IPS DF 6.9 (cell line): Measurements from ENCODE around the gene ESYT1.
"Not testable (repeated sequence)": the region's sequence is repeated elsewhere in the genome, so short reads cannot be mapped to it uniquely, and the experiment has no call there.

Source experiments
- DNase-seq: peaks from one replicate; pipeline ENCODE4 v3.0.0-alpha.2; 2013; ENCODE audit warnings: low read depth, low spot score
- H3K27ac ChIP-seq: one replicate; pipeline ENCODE4 v1.5.1; 2013; ENCODE audit warnings: low read length, control low read depth
- H3K27me3 ChIP-seq: 2 replicates; pipeline ENCODE4 v1.6.1; 2013; ENCODE audit warnings: mild to moderate bottlenecking, low read length; ENCODE audit not compliant: control insufficient read depth, insufficient read depth
- H3K36me3 ChIP-seq: 2 replicates; pipeline ENCODE4 v1.6.1; 2013; ENCODE audit warnings: low read length; ENCODE audit not compliant: control insufficient read depth, insufficient read depth
- H3K4me1 ChIP-seq: 2 replicates; pipeline ENCODE4 v1.6.1; 2013; ENCODE audit warnings: low read length; ENCODE audit not compliant: control insufficient read depth, insufficient read depth
- H3K4me3 ChIP-seq: 2 replicates; pipeline ENCODE4 v1.5.1; 2013; ENCODE audit warnings: mild to moderate bottlenecking, low read length
- H3K9me3 ChIP-seq: 2 replicates; pipeline ENCODE4 v1.6.1; 2013; ENCODE audit warnings: low read length, inconsistent platforms; ENCODE audit not compliant: control insufficient read depth, insufficient read depth
- WGBS: extraction: QIAGEN DNeasy Blood & Tissue Kit; methylation state at CpG from one replicate; pipeline ENCODE4 v1.1.7; 2013; ENCODE audit warnings: mixed read lengths, missing lambda C conversion rate; ENCODE audit not compliant: insufficient read length, insufficient coverage; 5-methylcytosine and 5-hydroxymethylcytosine counted together

Gene ESYT1

DNA sequence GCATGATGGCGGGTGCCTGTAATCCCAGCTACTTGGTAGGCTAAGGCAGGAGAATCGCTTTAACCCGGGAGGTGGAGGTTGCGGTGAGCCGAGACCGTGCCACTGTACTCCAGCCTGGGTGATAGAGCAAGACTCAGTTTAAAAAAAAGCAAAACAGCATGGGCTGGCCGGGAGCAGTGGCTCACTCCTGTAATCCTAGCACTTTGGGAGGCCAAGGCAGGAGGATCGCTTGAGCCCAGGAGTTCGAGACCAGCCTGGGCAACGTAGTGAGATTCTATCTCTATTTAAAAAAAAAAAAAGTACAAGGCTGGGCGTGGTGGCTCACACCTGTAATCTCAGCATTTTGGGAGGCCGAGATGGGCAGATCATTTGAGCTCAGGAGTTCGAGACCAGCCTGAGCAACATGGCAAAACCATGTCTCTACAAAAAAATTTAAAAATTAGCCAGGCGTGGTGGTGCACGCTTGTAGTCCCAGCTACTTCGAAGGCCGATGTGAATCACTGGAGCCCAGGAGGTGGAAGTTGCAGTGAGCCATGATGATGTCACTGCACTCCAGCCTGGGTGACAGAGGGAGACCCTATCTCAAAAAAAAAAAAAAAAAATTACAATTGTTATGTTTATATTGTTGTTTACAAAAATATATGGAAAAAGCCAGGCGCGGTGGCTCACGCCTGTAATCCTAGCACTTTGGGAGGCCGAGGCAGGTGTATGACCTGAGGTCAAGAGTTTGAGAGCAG is 28.6 kb downstream of the ESYT1 start:
- H3K9me3 ChIP-seq, DNase-seq, H3K4me3 ChIP-seq, H3K27me3 ChIP-seq, H3K27ac ChIP-seq, H3K4me1 ChIP-seq: not testable (repeated sequence)
- WGBS = no CpG with 5 or more reads among the region's 21 CpGs
- peaks cover 25% of the 10 kb centered on the region for H3K36me3 ChIP-seq

DNA sequence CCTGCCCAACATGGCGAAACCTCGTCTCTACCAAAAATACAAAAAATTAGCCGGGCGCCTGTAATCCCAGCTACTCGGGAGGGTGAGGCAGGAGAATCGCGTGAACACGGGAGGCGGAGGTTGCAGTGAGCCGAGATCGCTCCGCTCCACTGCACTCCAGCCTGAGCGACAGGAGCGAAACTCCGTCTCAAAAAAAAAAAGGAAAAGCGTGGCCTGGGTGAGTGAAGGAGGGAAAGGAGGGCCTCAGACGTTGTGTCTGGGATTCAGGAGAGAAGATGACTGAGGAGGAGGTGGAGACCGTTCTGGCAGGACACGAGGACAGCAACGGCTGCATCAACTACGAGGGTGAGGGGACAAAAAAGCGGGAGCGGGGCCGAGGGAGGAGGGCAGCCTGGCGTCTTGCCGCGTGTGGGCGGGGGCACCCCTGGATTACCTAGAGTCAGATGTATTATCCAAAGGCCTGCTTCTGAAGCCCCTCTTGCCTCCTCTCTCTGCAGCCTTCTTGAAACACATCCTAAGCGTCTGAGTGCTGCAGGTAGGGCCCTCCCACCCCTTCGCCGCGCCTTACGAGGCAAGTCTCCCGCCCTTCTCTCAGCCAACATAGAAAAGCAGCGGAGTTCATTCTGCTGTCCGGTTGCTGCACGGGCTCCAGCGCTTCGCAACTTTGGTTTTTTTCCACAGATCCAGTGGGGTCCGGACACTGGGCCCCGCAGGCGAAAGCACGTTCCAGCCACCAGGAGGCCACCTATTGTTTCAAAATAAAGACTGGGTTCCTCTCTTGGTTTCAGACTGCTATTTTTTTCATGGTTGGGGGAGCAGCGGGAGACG is 29.3 kb downstream of the ESYT1 start:
- Histone ChIP-seq H3K27ac (no peak overlapping the region), H3K27me3 (no peaks in the 10 kb centered on the region), H3K9me3 (no peaks in the 10 kb centered on the region), H3K4me1 (peaks cover 5% of the 10 kb centered on the region), H3K4me3 (peak overlapping the region; percentile 10; the same call in 1 of the 2 replicates), H3K36me3 (peaks cover 31% of the 10 kb centered on the region)
- no peak for DNase-seq
- no CpG with 5 or more reads among the region's 45 CpGs for WGBS

DNA sequence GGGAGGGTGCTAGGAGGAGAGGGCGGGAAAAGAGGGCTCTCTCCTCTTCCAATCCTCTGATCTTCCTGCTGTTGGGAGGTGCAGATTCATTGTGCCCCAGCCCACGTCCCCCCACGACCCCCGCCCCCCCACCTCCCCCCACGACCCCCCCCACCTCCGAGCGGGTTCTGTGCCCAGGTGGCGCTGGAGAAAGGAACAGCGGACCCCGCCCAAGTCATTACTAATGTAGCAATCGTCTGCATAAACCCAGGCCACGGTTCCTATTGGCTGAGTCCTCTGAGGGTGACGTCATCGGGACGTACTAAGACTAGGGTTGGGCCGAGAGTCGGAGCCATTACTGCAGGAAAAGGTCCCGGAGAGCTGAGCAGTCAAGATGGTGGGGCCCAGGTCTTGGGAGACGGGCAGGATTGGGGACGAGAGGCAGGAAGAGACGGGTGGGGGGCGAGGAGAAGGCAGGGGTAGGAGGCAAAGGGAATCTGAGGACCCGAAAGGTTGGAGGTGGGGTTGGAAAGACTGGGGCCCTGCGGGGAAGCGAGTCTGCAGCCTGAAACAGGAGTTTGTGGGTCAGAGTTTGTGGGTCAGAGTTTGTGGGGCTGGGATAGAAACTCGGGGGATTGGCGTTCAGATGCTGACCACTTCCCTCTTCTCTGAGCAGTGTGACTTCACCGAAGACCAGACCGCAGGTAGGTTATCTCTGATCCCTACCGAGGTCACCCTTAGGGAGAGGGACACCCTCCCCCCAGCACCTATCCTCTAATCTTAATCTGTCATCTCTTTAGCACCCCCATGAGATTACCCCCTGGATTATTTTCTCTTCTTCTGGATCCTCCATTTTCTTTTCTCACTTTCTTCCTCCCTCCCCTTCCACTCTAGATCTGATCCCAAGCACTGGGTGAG is 30.2 kb downstream of the ESYT1 start, which contains the start of gene MYL6:
Gene MYL6, plus strand, starts transcription at position 331 of the 897 bp plus-strand sequence. Its CDS starts 43 bp downstream, at position 374.
- no peak within 1 kb of the TSS for H3K27ac ChIP-seq
- H3K4me3 ChIP-seq = peak within 1 kb of the TSS; percentile 57; the same call in 1 of the 2 replicates
- WGBS = no CpG with 5 or more reads among the region's 30 CpGs
- H3K4me1 ChIP-seq = peaks cover 5% of the 10 kb centered on the region
- no peaks in the 10 kb centered on the region for H3K9me3 ChIP-seq
- H3K36me3 ChIP-seq = peaks cover 36% of the 10 kb centered on the region
- H3K27me3 ChIP-seq = no peaks in the 10 kb centered on the region
- DNase-seq = peak; percentile 99

DNA sequence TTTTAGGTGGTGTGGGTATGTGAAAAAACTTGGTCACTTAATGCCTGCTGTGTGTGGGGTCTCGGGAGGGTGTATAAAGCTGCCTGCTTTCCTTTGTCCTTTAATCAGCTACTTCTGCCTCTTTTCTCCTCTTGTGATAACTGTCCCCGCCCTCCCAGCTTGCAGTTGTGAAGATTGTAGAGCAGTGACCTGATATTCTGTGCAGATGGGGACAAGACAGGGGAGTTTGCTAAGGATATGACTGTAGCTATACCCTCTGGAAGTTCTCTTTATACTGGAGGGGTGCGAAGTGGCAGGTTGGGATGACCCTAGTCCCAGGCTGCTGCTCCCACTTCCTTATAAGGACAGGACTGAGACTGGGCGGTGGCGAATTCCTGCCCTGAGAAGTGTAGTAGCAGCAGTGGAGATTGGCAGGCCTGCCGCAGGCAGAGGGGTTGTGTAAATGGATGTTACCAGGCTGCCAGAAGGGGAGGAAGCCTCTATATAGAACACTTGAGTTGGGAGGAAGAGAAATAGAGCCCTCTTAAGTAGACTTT is 30.9 kb downstream of the ESYT1 start:
- DNase-seq = peak; percentile 45
- Histone ChIP-seq H3K36me3 (peaks cover 40% of the 10 kb centered on the region), H3K27ac (no peak overlapping the region), H3K4me1 (peaks cover 7% of the 10 kb centered on the region), H3K4me3 (peak overlapping the region; percentile 57; the same call in 1 of the 2 replicates), H3K9me3 (no peaks in the 10 kb centered on the region), H3K27me3 (no peaks in the 10 kb centered on the region)
- no CpG with 5 or more reads among the region's 6 CpGs for WGBS

- WGBS = no CpG with 5 or more reads among the region's 8 CpGs
- Histone ChIP-seq H3K27ac (no peak overlapping the region), H3K27me3 (no peaks in the 10 kb centered on the region), H3K9me3 (no peaks in the 10 kb centered on the region), H3K36me3 (peaks cover 46% of the 10 kb centered on the region), H3K4me1 (peaks cover 7% of the 10 kb centered on the region), H3K4me3 (peak overlapping the region; percentile 57; the same call in 1 of the 2 replicates)
- no peak for DNase-seq
Observed at GRCh38 chr12:56159482-56160192, 31.6 kb downstream of the ESYT1 start.

- peaks cover 7% of the 10 kb centered on the region for H3K4me1 ChIP-seq
- H3K36me3 ChIP-seq = peaks cover 45% of the 10 kb centered on the region
- H3K9me3 ChIP-seq = no peaks in the 10 kb centered on the region
- no peak overlapping the region for H3K4me3 ChIP-seq
- no peak overlapping the region for H3K27ac ChIP-seq
- no CpG with 5 or more reads among the region's 7 CpGs for WGBS
- DNase-seq = no peak
- H3K27me3 ChIP-seq = no peaks in the 10 kb centered on the region
Observed at GRCh38 chr12:56160193-56160763, 32.2 kb downstream of the ESYT1 start.

GRCh38 chr12:56160894-56161689 is 33.0 kb downstream of the ESYT1 start:
- WGBS = no CpG with 5 or more reads among the region's 11 CpGs
- no peaks in the 10 kb centered on the region for H3K27me3 ChIP-seq
- no peaks in the 10 kb centered on the region for H3K9me3 ChIP-seq
- H3K27ac ChIP-seq = no peak overlapping the region
- H3K4me3 ChIP-seq = no peak overlapping the region
- peaks cover 7% of the 10 kb centered on the region for H3K4me1 ChIP-seq
- peaks cover 46% of the 10 kb centered on the region for H3K36me3 ChIP-seq
- DNase-seq = no peak

DNA sequence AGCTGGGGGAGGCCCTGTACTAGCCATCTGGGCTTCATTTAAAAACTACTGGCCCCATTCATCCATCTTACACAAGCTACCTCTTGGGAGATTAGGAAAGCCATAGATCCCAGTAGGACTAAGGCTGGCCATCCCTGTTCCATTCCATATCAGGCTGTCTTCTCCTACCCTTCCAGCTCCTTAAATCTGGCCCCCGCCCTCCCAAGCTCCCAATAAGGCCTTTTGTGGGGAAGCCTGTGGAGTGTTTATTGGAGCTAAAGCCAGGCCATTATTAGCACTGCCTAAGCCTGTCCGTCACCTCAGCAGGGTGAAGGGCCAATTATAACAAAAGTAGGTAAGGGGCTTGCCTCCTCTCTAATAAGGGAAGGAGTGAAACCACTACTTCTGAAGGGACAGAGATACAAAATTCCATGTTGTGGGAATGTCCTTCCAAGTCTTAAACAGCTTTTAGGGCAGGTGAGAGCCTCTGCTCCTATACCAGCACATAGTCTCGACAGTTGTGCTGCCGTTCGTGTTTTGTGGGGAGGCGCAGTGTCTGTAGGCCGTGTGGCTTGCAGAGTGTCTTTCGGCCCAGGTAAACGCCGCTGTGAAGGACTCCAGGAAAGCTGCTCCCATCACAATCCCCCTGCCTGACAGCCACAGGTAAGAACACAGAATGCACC is 33.8 kb downstream of the ESYT1 start:
- Histone ChIP-seq H3K4me3 (no peak overlapping the region), H3K9me3 (no peaks in the 10 kb centered on the region), H3K27ac (no peak overlapping the region), H3K36me3 (peaks cover 46% of the 10 kb centered on the region), H3K27me3 (no peaks in the 10 kb centered on the region), H3K4me1 (peaks cover 7% of the 10 kb centered on the region)
- DNase-seq = no peak
- no CpG with 5 or more reads among the region's 10 CpGs for WGBS
